ENCODE results near the gene FMN2.

DNA sequence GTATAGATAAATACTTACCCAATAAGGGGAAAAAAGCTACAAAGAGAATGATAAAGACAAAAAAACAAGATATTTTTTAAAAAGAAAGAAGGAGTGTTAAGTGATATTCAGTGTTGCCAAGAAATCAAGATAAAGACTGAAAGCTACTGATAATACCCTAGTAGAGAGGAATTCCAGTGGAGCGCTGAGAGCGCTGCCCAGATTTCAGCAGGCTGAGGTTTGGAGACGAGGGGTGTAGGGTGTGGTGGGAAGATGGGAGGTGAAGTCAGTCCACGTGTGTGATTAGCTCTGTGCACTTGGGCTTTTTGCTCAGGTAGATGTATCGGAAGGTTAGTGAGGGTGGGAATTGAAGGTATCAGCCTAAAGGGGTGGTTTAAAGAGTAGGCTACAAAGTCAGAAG, 47.8 kb downstream of the FMN2 start:
- no peak for TF ChIP-seq POLR2AphosphoS5 (IDR thresholded peaks at IDR 0.05; ENCODE audit: low read depth, low read length)
- no peak for TF ChIP-seq POLR2A (IDR thresholded peaks at IDR 0.05; ENCODE audit: low read depth, low read length)
- TF ChIP-seq SPI1 (IDR thresholded peaks at IDR 0.05; ENCODE audit: low read depth, low read length) = no peak

Measured in GM12891 (cell line).